IMR-90 (cell line): Measurements from ENCODE around the gene ANTXR2.

ENCODE experiments used
- BHLHE40 ChIP-seq: fragments of 150-350 bp; IDR thresholded peaks from 2 replicates; pipeline ENCODE4 v1.6.1; 2016; ENCODE audit warnings: mild to moderate bottlenecking, low read depth, low read length
- CEBPB ChIP-seq: IDR thresholded peaks from 2 replicates; pipeline ENCODE4 v1.6.1; 2012; ENCODE audit warnings: low read depth, low read length, improper control_type of control experiment
- CHD1 ChIP-seq: IDR thresholded peaks from 2 replicates; pipeline ENCODE4 v1.6.1; 2012; ENCODE audit warnings: low read depth, low read length, improper control_type of control experiment
- CTCF ChIP-seq: conservative IDR thresholded peaks from 2 replicates; pipeline ENCODE4 v1.5.1; 2012; ENCODE audit warnings: mild to moderate bottlenecking, low read depth, low read length, improper control_type of control experiment
- FOS ChIP-seq: fragments of 150-350 bp; IDR thresholded peaks from 2 replicates; pipeline ENCODE4 v1.6.1; 2016; ENCODE audit warnings: low read depth, low read length
- MAZ ChIP-seq: IDR thresholded peaks from 2 replicates; pipeline ENCODE4 v1.6.1; 2012; ENCODE audit warnings: low read depth, mild to moderate bottlenecking, low read length, improper control_type of control experiment, moderate library complexity, borderline replicate concordance
- MXI1 ChIP-seq: IDR thresholded peaks from 2 replicates; pipeline ENCODE4 v1.6.1; 2012; ENCODE audit warnings: low read depth, mild to moderate bottlenecking, low read length, moderate library complexity, borderline replicate concordance
- POLR2A ChIP-seq: IDR thresholded peaks from 2 replicates; pipeline ENCODE4 v1.6.1; 2012; ENCODE audit warnings: mild to moderate bottlenecking, low read depth, low read length
- RAD21 ChIP-seq: IDR thresholded peaks from 2 replicates; pipeline ENCODE4 v1.6.1; 2012; ENCODE audit warnings: low read length, improper control_type of control experiment
- RFX5 ChIP-seq: IDR thresholded peaks from 2 replicates; pipeline ENCODE4 v1.8.0; 2012; ENCODE audit warnings: low read depth, mild to moderate bottlenecking, low read length, moderate library complexity
- SMC3 ChIP-seq: fragments of 150-350 bp; IDR thresholded peaks from 2 replicates; pipeline ENCODE4 v1.6.1; 2016; ENCODE audit warnings: low read depth, mild to moderate bottlenecking, antibody characterized with exemption, low read length, moderate library complexity
- TF ChIP-seq, protein P1 (sequence below): fragments of 150-350 bp; IDR thresholded peaks from 2 replicates; pipeline ENCODE4 v1.6.1; 2017; ENCODE audit warnings: mild to moderate bottlenecking, antibody characterized with exemption, low read length, low read depth
- TF ChIP-seq, protein P2 (sequence below): fragments of 150-350 bp; IDR thresholded peaks from 2 replicates; pipeline ENCODE4 v1.6.1; 2016; ENCODE audit warnings: low read depth, mild to moderate bottlenecking, low read length, moderate library complexity, borderline replicate concordance

GRCh38 chr4:79897174-79897573, 175.9 kb downstream of the ANTXR2 start:
- TF ChIP-seq MAZ = no peak
- TF ChIP-seq CEBPB = no peak
- no peak for TF ChIP-seq CTCF
- TF ChIP-seq RFX5 = no peak
- no peak for TF ChIP-seq POLR2A
- no peak for TF ChIP-seq BHLHE40
- no peak for TF ChIP-seq RAD21
- TF ChIP-seq, protein P1, sequence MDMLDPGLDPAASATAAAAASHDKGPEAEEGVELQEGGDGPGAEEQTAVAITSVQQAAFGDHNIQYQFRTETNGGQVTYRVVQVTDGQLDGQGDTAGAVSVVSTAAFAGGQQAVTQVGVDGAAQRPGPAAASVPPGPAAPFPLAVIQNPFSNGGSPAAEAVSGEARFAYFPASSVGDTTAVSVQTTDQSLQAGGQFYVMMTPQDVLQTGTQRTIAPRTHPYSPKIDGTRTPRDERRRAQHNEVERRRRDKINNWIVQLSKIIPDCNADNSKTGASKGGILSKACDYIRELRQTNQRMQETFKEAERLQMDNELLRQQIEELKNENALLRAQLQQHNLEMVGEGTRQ = no peak
- TF ChIP-seq, protein P2, sequence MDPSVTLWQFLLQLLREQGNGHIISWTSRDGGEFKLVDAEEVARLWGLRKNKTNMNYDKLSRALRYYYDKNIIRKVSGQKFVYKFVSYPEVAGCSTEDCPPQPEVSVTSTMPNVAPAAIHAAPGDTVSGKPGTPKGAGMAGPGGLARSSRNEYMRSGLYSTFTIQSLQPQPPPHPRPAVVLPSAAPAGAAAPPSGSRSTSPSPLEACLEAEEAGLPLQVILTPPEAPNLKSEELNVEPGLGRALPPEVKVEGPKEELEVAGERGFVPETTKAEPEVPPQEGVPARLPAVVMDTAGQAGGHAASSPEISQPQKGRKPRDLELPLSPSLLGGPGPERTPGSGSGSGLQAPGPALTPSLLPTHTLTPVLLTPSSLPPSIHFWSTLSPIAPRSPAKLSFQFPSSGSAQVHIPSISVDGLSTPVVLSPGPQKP = no peak
- no peak for TF ChIP-seq MXI1
- TF ChIP-seq FOS = no peak
- no peak for TF ChIP-seq SMC3
- TF ChIP-seq CHD1 = no peak
